GM19240 (cell line): ENCODE measurements around the gene RGS7.

Experiments
- DNase-seq: peaks from one replicate; pipeline ENCODE4 v3.0.0; 2011; ENCODE audit warnings: low spot score; ENCODE audit not compliant: insufficient read length

RGS7 gene

GRCh38 chr1:240844486-240844885 is 512.5 kb downstream of the RGS7 start:
- no peak for DNase-seq

DNA sequence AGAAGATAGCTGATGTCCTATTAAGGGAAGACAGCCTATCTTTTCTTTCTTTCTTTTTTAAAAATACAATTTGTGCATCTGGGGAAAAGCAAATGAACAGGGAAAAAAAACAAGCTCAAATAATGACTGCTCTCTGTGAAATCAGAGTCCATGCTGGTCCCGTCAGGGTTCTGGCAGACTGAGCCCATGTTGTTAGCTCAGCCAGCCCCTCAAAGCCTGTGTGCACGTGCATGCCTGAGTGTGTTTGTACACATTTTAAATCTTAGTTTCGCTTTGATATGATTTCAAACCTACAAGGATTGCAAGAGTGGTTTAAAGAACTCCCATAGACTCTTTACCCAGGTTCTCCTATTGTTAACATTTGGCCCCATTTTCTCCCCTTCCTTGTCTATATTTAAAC is 513.2 kb downstream of the RGS7 start:
- no peak for DNase-seq

GRCh38 chr1:240836271-240836670 is 520.7 kb downstream of the RGS7 start:
- DNase-seq = no peak

DNA sequence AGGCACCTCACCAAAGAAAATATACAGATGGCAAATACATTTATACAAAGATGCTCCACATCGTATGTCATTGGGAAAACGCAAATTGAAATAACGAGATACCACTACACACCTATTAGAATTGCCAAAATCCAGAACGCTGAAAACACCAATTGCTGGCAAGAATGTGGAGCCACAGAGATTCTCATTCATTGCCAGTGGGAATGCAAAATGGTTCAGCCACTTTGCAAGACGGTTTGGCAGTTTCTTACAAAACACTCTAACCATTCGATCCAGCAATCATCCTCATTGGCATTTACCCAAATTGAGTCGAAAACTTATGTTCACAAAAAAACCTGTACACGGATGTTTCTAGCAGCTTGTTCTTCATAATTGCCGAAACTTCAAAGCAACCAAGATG is 521.7 kb downstream of the RGS7 start:
- DNase-seq = no peak

GRCh38 chr1:240833075-240833474 is 523.9 kb downstream of the RGS7 start:
- DNase-seq = no peak

GRCh38 chr1:240831922-240832321 is 525.1 kb downstream of the RGS7 start:
- no peak for DNase-seq

- DNase-seq = no peak
Measured at GRCh38 chr1:240831191-240831631, 525.8 kb downstream of the RGS7 start.

DNA sequence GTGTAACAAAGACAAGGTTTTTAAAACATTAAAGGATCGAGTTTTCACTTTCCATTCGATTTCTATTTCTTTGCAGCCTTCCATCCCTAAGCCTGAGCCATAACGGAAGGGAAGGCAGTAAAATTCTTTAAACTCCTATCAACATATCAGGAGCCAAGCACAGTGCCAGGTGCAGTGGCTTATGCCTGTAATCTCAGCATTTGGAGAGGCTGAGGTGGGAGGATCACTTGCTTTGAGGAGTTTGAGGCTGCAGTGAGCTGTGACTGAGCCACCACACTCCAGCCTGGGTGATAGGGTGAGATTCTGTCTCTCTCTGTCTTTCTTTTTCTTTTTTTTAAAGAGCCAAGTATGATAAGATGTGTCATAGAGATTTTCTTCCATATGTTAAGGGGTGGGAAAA is 527.5 kb downstream of the RGS7 start:
- DNase-seq = no peak

GRCh38 chr1:240827786-240828185 is 529.2 kb downstream of the RGS7 start:
- DNase-seq = no peak

GRCh38 chr1:240824238-240824637 is 532.8 kb downstream of the RGS7 start:
- DNase-seq = no peak

DNA sequence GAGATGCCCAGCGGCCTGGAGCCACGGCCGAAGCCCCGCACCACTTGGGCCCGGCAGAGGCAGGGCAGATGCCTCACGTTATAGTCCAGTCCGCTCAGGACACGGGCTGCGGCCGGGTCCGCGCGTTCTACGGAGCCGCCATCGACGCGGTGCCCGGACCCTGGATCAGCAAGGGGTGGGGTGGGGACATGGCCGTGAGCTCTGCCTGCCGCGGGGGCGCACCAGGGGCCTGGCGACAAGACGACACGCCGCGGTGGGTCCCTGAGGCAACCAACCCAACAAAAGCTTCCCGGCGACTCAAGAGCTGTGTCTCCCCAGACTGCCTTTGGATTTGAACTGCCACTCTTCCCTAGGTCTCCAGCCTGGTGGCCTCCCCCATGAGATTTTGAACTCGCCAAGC is 533.6 kb downstream of the RGS7 start:
- no peak for DNase-seq

- no peak for DNase-seq
Measured at GRCh38 chr1:240821925-240822324, 535.1 kb downstream of the RGS7 start.

DNA sequence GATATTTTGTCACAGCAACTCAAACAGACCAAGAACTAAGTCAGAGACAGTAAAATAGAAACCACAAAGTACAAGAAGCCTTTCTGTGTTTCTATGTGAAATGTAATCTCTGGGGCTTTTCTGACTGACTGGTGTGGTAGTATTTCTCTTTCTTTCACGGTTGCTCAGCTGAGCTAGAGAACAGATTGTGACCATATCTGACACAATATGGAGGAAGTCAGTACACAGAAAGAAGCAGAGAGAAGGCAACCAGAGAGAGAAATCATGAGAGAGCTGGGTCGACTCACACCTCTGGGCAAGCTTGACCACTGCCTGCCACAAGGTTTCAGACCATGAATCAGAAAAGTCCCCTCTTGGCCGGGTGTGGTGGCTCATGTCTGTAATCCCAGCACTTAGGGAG is 536.2 kb downstream of the RGS7 start:
- no peak for DNase-seq

DNA sequence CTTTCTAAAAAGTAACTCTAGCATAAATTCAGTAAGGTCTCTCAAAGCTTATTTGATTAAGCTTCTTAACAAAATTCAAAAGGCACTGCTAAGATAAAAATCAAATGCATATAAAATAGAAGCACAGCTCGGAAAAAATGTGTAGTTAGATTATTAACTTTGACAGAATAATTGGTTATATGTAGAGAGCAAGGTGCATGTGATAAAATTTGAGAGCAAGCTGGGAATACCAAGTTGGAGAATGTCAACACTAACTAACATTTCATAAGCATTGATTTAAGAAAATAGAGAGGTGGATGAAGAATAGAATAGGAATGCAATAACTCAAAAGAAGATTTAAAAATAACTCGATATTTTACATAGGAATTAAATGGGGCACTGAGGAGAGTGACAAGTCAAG is 540.5 kb downstream of the RGS7 start:
- no peak for DNase-seq

DNA sequence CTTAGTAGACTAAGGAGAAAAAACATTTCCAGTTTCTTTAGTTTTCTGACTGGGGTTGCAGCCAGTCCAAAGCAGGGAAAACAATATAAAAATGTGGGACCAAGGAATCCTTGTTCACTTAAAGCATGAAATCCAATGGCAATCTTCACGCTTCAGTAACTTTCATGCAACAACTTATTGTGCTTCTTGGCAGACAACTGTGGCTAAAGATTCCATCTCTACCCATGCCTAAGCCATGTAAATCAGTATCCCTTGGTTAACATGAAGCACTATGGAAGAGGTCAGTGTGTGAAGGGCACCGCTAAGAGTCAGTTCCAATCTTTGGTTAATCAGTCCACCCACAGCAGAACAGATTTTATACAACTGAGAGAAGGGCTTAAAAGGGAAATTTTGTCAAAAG is 543.3 kb downstream of the RGS7 start:
- no peak for DNase-seq

GRCh38 chr1:240811256-240811655 is 545.7 kb downstream of the RGS7 start:
- no peak for DNase-seq

DNA sequence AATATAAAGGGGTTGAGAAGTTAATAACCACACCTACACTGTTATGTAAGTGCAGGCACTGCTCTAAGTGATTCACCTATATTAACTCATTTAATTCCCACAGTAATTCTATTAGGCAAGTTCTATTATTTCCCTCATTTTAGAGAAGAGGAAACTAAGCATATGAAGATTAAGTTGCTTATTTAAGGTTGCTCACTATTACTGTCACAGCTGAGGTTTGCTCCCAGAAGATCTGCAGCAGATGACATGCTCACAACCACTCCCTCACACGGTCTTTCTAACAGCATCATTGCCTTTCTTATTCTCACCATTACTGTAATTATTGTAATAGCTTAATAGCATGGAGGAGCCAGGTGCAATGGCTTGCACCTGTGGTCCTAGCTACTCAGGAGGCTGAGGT is 548.6 kb downstream of the RGS7 start:
- DNase-seq = no peak

DNA sequence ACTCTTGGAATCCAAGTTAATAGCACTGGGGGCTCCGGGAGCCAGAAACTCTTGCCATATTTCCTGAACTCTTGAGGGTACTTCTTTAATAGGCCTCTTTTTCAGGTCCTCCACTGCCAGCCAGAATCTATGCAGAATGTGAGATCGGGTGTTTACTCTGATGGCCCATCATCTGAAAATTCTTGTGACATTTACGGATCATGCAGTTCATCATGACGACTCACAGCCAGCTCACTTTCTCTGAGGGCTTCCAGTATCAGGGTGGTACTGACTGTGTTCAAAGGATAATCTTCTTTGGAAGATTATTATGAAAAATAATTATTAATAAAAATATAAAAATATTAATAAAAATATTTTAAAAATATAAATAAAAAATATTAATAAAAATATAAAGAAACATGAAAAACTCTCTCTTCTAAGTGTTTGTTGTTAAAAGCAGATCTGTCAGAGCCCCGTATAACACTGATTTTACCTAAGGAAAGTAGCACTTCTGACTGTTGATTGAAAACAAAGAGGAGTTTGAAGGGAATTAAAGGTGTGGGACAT is 550.7 kb downstream of the RGS7 start:
- no peak for DNase-seq

- DNase-seq = no peak
Measured at GRCh38 chr1:240804475-240804874, 552.5 kb downstream of the RGS7 start.

DNA sequence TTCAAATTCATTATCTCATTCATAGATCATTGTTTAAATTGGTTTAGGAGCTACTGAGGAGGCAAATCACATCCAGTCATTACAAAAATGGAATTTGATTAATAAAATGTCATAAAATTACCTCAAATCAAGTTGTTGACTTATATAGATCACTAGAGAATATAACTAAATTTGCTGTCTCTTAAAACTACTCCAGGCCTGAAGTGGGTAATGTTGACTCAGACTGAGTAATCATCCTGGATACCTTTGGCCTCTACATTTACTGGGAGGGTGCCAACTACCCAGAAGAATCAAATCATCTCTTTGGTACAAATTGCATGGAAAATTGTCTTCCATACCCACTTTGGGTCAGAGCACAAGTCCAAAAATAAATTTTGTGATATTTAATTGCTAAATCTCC is 553.9 kb downstream of the RGS7 start:
- no peak for DNase-seq

DNA sequence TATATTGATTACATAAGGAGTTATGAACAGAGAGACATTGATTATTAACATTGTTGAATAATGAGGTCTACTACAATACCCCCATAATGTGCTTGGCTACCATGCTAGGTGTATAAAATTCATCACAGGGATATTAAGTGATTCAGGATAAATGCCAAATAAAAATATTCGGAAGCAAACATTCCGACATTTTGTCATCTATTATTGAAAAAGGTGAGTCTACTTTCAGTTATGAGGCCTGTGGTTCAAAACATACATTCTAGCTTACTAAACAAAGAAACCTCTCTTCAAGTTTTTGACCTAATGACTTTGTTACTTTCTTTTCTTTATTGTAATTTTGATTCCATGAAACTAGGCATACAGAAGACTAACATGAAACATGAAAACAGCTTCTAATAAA is 554.7 kb downstream of the RGS7 start:
- DNase-seq = no peak

- no peak for DNase-seq
Measured at GRCh38 chr1:240801442-240801841, 555.6 kb downstream of the RGS7 start.

- no peak for DNase-seq
Measured at GRCh38 chr1:240800291-240800690, 556.7 kb downstream of the RGS7 start.

GRCh38 chr1:240797050-240797449 is 560.0 kb downstream of the RGS7 start:
- DNase-seq = no peak
